ENCODE measurements around the gene ADAP1.
"Not testable (repeated sequence)": the region's sequence is repeated elsewhere in the genome, so short reads cannot be mapped to it uniquely, and the experiment has no call there.

DNA sequence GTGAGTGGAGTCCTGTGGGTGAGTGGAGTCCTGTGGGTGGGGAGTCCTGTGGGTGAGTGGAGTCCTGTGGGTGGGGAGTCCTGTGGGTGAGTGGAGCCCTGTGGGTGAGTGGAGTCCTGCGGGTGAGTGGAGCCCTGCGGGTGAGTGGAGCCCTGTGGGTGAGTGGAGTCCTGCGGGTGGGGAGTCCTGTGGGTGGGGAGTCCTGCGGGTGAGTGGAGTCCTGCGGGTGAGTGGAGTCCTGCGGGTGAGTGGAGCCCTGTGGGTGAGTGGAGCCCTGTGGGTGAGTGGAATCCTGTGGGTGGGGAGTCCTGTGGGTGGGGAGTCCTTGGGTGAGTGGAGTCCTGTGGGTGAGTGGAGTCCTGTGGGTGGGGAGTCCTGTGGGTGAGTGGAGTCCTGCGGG lies 48.0 kb upstream of the ADAP1 start:
- TF ChIP-seq, protein P1, sequence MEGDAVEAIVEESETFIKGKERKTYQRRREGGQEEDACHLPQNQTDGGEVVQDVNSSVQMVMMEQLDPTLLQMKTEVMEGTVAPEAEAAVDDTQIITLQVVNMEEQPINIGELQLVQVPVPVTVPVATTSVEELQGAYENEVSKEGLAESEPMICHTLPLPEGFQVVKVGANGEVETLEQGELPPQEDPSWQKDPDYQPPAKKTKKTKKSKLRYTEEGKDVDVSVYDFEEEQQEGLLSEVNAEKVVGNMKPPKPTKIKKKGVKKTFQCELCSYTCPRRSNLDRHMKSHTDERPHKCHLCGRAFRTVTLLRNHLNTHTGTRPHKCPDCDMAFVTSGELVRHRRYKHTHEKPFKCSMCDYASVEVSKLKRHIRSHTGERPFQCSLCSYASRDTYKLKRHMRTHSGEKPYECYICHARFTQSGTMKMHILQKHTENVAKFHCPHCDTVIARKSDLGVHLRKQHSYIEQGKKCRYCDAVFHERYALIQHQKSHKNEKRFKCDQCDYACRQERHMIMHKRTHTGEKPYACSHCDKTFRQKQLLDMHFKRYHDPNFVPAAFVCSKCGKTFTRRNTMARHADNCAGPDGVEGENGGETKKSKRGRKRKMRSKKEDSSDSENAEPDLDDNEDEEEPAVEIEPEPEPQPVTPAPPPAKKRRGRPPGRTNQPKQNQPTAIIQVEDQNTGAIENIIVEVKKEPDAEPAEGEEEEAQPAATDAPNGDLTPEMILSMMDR (IDR thresholded peaks at IDR 0.05) = not testable (repeated sequence)
- TF ChIP-seq POLR2A (IDR thresholded peaks at IDR 0.05) = not testable (repeated sequence)

Data from adrenal gland (tissue), 5 donors.